Trophoblast cell (in vitro differentiated cells and primary cell): Measurements from ENCODE around the gene DLGAP1.
A peak's percentile ranks its signal among the peaks of the same experiment; 100 is the strongest.

Experiments used
- DNase-seq, 2 donors: peaks; one replicate each; pipeline ENCODE4 v3.0.0-alpha.2; 2016
- H2AFZ ChIP-seq: 2 replicates; pipeline ENCODE4 v1.6.1; 2013; ENCODE audit warnings: low read length, moderate library complexity, mild to moderate bottlenecking; ENCODE audit not compliant: insufficient read depth, poor library complexity
- H2AK5ac ChIP-seq: 2 replicates; pipeline ENCODE4 v1.6.1; 2013; ENCODE audit warnings: mild to moderate bottlenecking, low read length
- H2BK120ac ChIP-seq: 2 replicates; pipeline ENCODE4 v1.6.1; 2013; ENCODE audit warnings: low read length, mild to moderate bottlenecking, moderate library complexity; ENCODE audit not compliant: insufficient read depth, poor library complexity
- H2BK12ac ChIP-seq: 2 replicates; pipeline ENCODE4 v1.6.1; 2013; ENCODE audit warnings: mild to moderate bottlenecking, low read length, moderate library complexity
- H2BK5ac ChIP-seq: 2 replicates; pipeline ENCODE4 v1.6.1; 2013; ENCODE audit warnings: low read length, low read depth, moderate library complexity, mild to moderate bottlenecking; ENCODE audit not compliant: poor library complexity
- H3K14ac ChIP-seq: 2 replicates; pipeline ENCODE4 v1.6.1; 2013; ENCODE audit warnings: mild to moderate bottlenecking, low read length
- H3K18ac ChIP-seq: 2 replicates; pipeline ENCODE4 v1.6.1; 2013; ENCODE audit warnings: mild to moderate bottlenecking, low read length
- H3K23ac ChIP-seq: 2 replicates; pipeline ENCODE4 v1.6.1; 2013; ENCODE audit warnings: low read length
- H3K27ac ChIP-seq: 2 replicates; pipeline ENCODE4 v1.5.1; 2013; ENCODE audit warnings: low read depth, mild to moderate bottlenecking, inconsistent platforms, low read length, moderate library complexity
- H3K27me3 ChIP-seq: 2 replicates; pipeline ENCODE4 v1.6.1; 2013; ENCODE audit warnings: inconsistent platforms, mild to moderate bottlenecking, low read length, moderate library complexity; ENCODE audit not compliant: insufficient read depth
- H3K36me3 ChIP-seq, 2 experiments: 1 replicate in 1 of 2; 2 replicates in 1 of 2; pipeline ENCODE4 v1.6.1; 2013; ENCODE audit warnings: low read length in 2 of 2, mild to moderate bottlenecking in 2 of 2, moderate library complexity in 1 of 2; ENCODE audit not compliant: insufficient read depth in 2 of 2, control insufficient read depth in 1 of 2
- H3K4ac ChIP-seq: 2 replicates; pipeline ENCODE4 v1.6.1; 2013; ENCODE audit warnings: low read depth, mild to moderate bottlenecking, low read length, moderate library complexity
- H3K4me1 ChIP-seq, 2 experiments: 1 replicate in 1 of 2; 2 replicates in 1 of 2; pipeline ENCODE4 v1.6.1; 2013; ENCODE audit warnings: low read length in 2 of 2, mild to moderate bottlenecking in 2 of 2, moderate library complexity in 1 of 2; ENCODE audit not compliant: insufficient read depth in 2 of 2, control insufficient read depth in 1 of 2
- H3K4me2 ChIP-seq: 2 replicates; pipeline ENCODE4 v1.6.1; 2013; ENCODE audit warnings: inconsistent platforms, mild to moderate bottlenecking, low read length, moderate library complexity
- H3K4me3 ChIP-seq: 2 replicates; pipeline ENCODE4 v1.5.1; 2013; ENCODE audit warnings: mild to moderate bottlenecking, low read depth, low read length, inconsistent platforms
- H3K79me1 ChIP-seq: one replicate; pipeline ENCODE4 v1.6.1; 2013; ENCODE audit warnings: low read length
- H3K79me2 ChIP-seq: 2 replicates; pipeline ENCODE4 v1.6.1; 2013; ENCODE audit warnings: low read length, mild to moderate bottlenecking; ENCODE audit not compliant: control insufficient read depth, insufficient read depth, poor library complexity
- H3K9ac ChIP-seq: 2 replicates; pipeline ENCODE4 v1.6.1; 2013; ENCODE audit warnings: mild to moderate bottlenecking, low read length
- H3K9me3 ChIP-seq: 2 replicates; pipeline ENCODE4 v1.6.1; 2013; ENCODE audit warnings: low read depth, mild to moderate bottlenecking, control low read depth, inconsistent platforms, low read length; ENCODE audit not compliant: insufficient read depth
- H4K12ac ChIP-seq: 2 replicates; pipeline ENCODE4 v1.6.1; 2013; ENCODE audit warnings: low read depth, mild to moderate bottlenecking, low read length, moderate library complexity
- H4K8ac ChIP-seq: 2 replicates; pipeline ENCODE4 v1.6.1; 2013; ENCODE audit warnings: low read depth, mild to moderate bottlenecking, low read length, moderate library complexity
- H4K91ac ChIP-seq: one replicate; pipeline ENCODE4 v1.6.1; 2013; ENCODE audit warnings: low read depth, mild to moderate bottlenecking, low read length, moderate library complexity
- WGBS: extraction: QIAGEN DNeasy Blood & Tissue Kit; methylation state at CpG from one replicate; pipeline ENCODE4 v1.1.7; 2013; ENCODE audit warnings: missing lambda C conversion rate; ENCODE audit not compliant: insufficient read length, insufficient coverage; ENCODE audit errors: extremely low coverage; 5-methylcytosine and 5-hydroxymethylcytosine counted together

Gene DLGAP1

DNA sequence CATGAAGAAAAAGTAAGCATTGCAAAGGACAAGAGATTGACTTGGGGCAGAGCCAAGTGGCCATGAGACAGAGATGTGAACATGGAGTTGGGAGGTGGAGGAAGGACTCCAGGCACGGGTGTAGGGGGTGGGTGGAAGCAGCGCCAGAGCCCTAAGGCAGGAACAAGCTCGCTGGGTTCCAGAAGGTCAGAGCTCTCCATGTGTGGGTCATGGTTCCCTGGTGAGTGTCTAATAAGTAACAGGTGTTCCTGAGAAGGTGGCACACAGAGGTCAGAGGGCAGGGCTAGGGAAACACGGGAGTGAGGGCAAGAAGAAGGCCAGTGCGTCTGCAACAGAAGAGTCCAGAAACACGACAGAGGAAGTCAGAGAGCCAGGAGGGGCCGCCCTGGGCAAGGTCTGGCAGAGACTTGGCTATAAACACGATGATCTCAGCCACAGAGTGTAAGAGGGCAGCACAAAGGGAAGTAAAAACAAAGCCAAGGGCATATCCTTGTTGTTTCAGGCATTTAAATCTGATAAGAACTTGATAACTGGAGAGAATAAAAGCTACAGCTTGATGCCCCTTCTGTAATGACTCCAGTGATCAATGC is 744.3 kb downstream of the DLGAP1 start:
- H3K4ac ChIP-seq: no peak overlapping the region

DNA sequence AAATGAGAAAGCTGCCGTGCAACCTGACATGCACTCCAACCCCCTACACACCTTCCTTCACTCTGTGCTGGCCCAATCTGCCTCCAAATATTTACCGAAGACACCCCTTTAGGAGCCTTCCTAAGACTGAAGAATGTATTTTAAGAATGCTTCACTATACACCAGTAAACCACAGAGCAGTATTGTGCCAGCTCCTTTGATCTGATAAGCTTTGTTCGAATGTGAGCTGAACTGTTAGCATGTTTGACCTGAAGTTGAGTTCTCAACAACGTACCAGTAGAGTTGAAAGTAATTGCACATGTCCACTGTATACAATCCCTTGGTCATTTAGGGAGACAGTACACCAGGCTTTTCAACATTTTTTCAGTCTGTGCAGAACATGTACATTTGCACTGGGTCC is 745.9 kb downstream of the DLGAP1 start:
- Histone ChIP-seq H3K79me1 (no peaks in the 10 kb centered on the region), H2AK5ac (no peak overlapping the region), H3K4me3 (no peak overlapping the region), H3K9ac (no peak overlapping the region), H3K9me3 (no peaks in the 10 kb centered on the region), H4K91ac (no peak overlapping the region), H3K4ac (no peak overlapping the region), H3K27ac (no peak overlapping the region), H2BK120ac (no peak overlapping the region), H3K4me1 (peaks cover 0 to 5% of the 10 kb centered on the region in 2 experiments), H3K23ac (no peak overlapping the region), H4K8ac (no peak overlapping the region), H3K79me2 (no peaks in the 10 kb centered on the region), H4K12ac (no peak overlapping the region), H2BK12ac (no peak overlapping the region), H3K14ac (no peak overlapping the region), H2AFZ (no peak overlapping the region), H3K36me3 (no peaks in the 10 kb centered on the region), H3K27me3 (no peaks in the 10 kb centered on the region), H2BK5ac (no peak overlapping the region), H3K4me2 (no peak overlapping the region), H3K18ac (no peak overlapping the region)
- no CpG with 5 or more reads among the region's 4 CpGs for WGBS
- no peak for DNase-seq

More for the DNA sequence above, 744.3 kb downstream of the DLGAP1 start:
- no peak overlapping the region for H3K4me2 ChIP-seq
- H2BK5ac ChIP-seq: no peak overlapping the region
- H2AFZ ChIP-seq: no peak overlapping the region
- no peak for DNase-seq
- no peak overlapping the region for H2BK12ac ChIP-seq
- H4K91ac ChIP-seq: no peak overlapping the region
- no peak overlapping the region for H3K14ac ChIP-seq
- H2AK5ac ChIP-seq: no peak overlapping the region
- H4K12ac ChIP-seq: no peak overlapping the region
- no peak overlapping the region for H3K27ac ChIP-seq
- H3K79me2 ChIP-seq: no peaks in the 10 kb centered on the region
- H2BK120ac ChIP-seq: no peak overlapping the region
- H3K9ac ChIP-seq: peak overlapping the region; percentile 5
- H3K4me3 ChIP-seq: no peak overlapping the region
- no peak overlapping the region for H3K18ac ChIP-seq
- H3K36me3 ChIP-seq: no peaks in the 10 kb centered on the region
- no peaks in the 10 kb centered on the region for H3K27me3 ChIP-seq
- H3K9me3 ChIP-seq: no peaks in the 10 kb centered on the region
- H3K4me1 ChIP-seq: peaks cover 0 to 5% of the 10 kb centered on the region in 2 experiments
- H4K8ac ChIP-seq: no peak overlapping the region
- no peaks in the 10 kb centered on the region for H3K79me1 ChIP-seq
- no peak overlapping the region for H3K23ac ChIP-seq
- no CpG with 5 or more reads among the region's 8 CpGs for WGBS

- no peaks in the 10 kb centered on the region for H3K36me3 ChIP-seq
- no peak overlapping the region for H4K12ac ChIP-seq
- H3K4ac ChIP-seq: no peak overlapping the region
- no peaks in the 10 kb centered on the region for H3K27me3 ChIP-seq
- peaks cover 0 to 8% of the 10 kb centered on the region in 2 experiments for H3K4me1 ChIP-seq
- H3K9me3 ChIP-seq: no peaks in the 10 kb centered on the region
- H3K4me3 ChIP-seq: no peak overlapping the region
- DNase-seq: peak in 1 of 2 donors; percentile 35
- H2BK5ac ChIP-seq: no peak overlapping the region
- no peak overlapping the region for H3K18ac ChIP-seq
- no peak overlapping the region for H2AK5ac ChIP-seq
- H3K27ac ChIP-seq: no peak overlapping the region
- H3K23ac ChIP-seq: no peak overlapping the region
- no peak overlapping the region for H3K9ac ChIP-seq
- no peak overlapping the region for H3K4me2 ChIP-seq
- no peak overlapping the region for H2BK120ac ChIP-seq
- no peak overlapping the region for H2BK12ac ChIP-seq
- no peak overlapping the region for H4K91ac ChIP-seq
- H3K79me2 ChIP-seq: no peaks in the 10 kb centered on the region
- H4K8ac ChIP-seq: no peak overlapping the region
- no peak overlapping the region for H3K14ac ChIP-seq
- WGBS: no CpG with 5 or more reads among the region's 9 CpGs
- H3K79me1 ChIP-seq: no peaks in the 10 kb centered on the region
- no peak overlapping the region for H2AFZ ChIP-seq
These were observed 748.6 kb downstream of the DLGAP1 start for GRCh38 chr18:3706279-3707097.

GRCh38 chr18:3704556-3705344 is 750.4 kb downstream of the DLGAP1 start:
- Histone ChIP-seq H3K9me3 (no peaks in the 10 kb centered on the region), H3K14ac (no peak overlapping the region), H3K79me2 (no peaks in the 10 kb centered on the region), H3K36me3 (no peaks in the 10 kb centered on the region), H3K79me1 (no peaks in the 10 kb centered on the region), H4K91ac (no peak overlapping the region), H2AFZ (no peak overlapping the region), H2BK120ac (no peak overlapping the region), H2BK12ac (no peak overlapping the region), H3K23ac (no peak overlapping the region), H4K8ac (no peak overlapping the region), H3K27me3 (no peaks in the 10 kb centered on the region), H2AK5ac (no peak overlapping the region), H3K4ac (no peak overlapping the region), H3K4me1 (peaks cover 0 to 3% of the 10 kb centered on the region in 2 experiments), H3K27ac (no peak overlapping the region), H3K9ac (no peak overlapping the region), H4K12ac (no peak overlapping the region), H2BK5ac (no peak overlapping the region), H3K4me2 (no peak overlapping the region), H3K4me3 (no peak overlapping the region), H3K18ac (no peak overlapping the region)
- no CpG with 5 or more reads among the region's 3 CpGs for WGBS
- no peak for DNase-seq
